Lung (tissue), 12 donors: ENCODE data around the gene ANTXRL. TPM values are rescaled to one million over a fixed set of nuclear protein-coding genes. Genes with fewer than 3 reads are reported as not detected.
"Not testable (repeated sequence)": the region's sequence is repeated elsewhere in the genome, so short reads cannot be mapped to it uniquely, and the experiment has no call there.

Source experiments
- ATAC-seq: fragments of 200-7000 bp; cut with Tn5 transposase; one replicate; pipeline ENCODE4 v1.9.1; 2020; ENCODE audit warnings: moderate number of reproducible peaks; ENCODE audit not compliant: insufficient read depth, low FRiP score
- DNase-seq, 3 donors: peaks; one replicate each; pipeline ENCODE4 v3.0.0-alpha.2; 2013 to 2017
- H3K27ac ChIP-seq, 2 donors: one replicate each; pipeline ENCODE4 v1.5.1; 2013; ENCODE audit warnings: mild to moderate bottlenecking in 2 of 2, moderate library complexity in 2 of 2, control low read depth in 1 of 2, inconsistent platforms in 1 of 2, low read depth in 1 of 2, low read length in 1 of 2
- H3K27me3 ChIP-seq, 3 donors: one replicate each; pipeline ENCODE4 v1.5.1; 2013; ENCODE audit warnings: low read length in 2 of 3; ENCODE audit not compliant: control insufficient read depth in 3 of 3, insufficient read depth in 3 of 3
- H3K36me3 ChIP-seq, 4 donors: one replicate each; pipeline ENCODE4 v1.5.1; 2013; ENCODE audit warnings: low read length in 4 of 4, mild to moderate bottlenecking in 1 of 4, moderate library complexity in 1 of 4; ENCODE audit not compliant: control insufficient read depth in 4 of 4, insufficient read depth in 4 of 4
- H3K4me1 ChIP-seq, 5 donors: one replicate each; pipeline ENCODE4 v1.5.1; 2013; ENCODE audit warnings: low read length in 5 of 5, mild to moderate bottlenecking in 2 of 5, moderate library complexity in 1 of 5; ENCODE audit not compliant: control insufficient read depth in 5 of 5, insufficient read depth in 5 of 5
- H3K4me3 ChIP-seq: one replicate; pipeline ENCODE4 v1.5.1; 2013; ENCODE audit warnings: mild to moderate bottlenecking, control low read depth, moderate library complexity
- H3K9ac ChIP-seq, 2 donors: one replicate each; pipeline ENCODE4 v1.5.1; 2013; ENCODE audit warnings: low read length in 2 of 2, control low read depth in 1 of 2; ENCODE audit not compliant: insufficient read depth in 1 of 2
- H3K9me3 ChIP-seq, 4 donors: one replicate each; pipeline ENCODE4 v1.5.1; 2013; ENCODE audit warnings: low read length in 3 of 4, mild to moderate bottlenecking in 1 of 4, moderate library complexity in 1 of 4; ENCODE audit not compliant: control insufficient read depth in 4 of 4, insufficient read depth in 3 of 4
- CTCF ChIP-seq: IDR thresholded peaks from 2 replicates; pipeline ENCODE4 v1.5.1; 2012; ENCODE audit warnings: mild to moderate bottlenecking; ENCODE audit errors: control extremely low read depth, extremely low read depth
- WGBS, 2 donors: extraction: QIAGEN DNeasy Blood & Tissue Kit; methylation state at CpG; one replicate each; pipeline ENCODE4 v1.1.7; 2013; 5-methylcytosine and 5-hydroxymethylcytosine counted together
- polyA plus RNA-seq, 2 donors: library from polyadenylated mRNA; stranded (reverse); fragments of 200-250 nt; gene quantifications; one replicate each; pipeline ENCODE4 v1.2.1, GENCODE V29; 2013
- total RNA-seq, 2 donors: library from RNA; depleted of rRNA in 1 of 2; stranded (reverse); fragments of >200 nt in 1 of 2; gene quantifications; one replicate each; pipeline ENCODE4 v1.2.1, GENCODE V29; 2014 to 2021
- donor health status: control.
- donor health status: control.
- donor health status: Bipolar disorder and iron deficiency.
- donor health status: healthy.
- donor health status: DM: yes; HTN: yes; CAD: no.

The ANTXRL gene
- total and polyA plus RNA-seq, 4 donors = not detected

- 90 to 94% methylated on average over 8 of the region's 8 CpGs for WGBS, 2 donors
- no peaks in the 10 kb centered on the region for H3K36me3 ChIP-seq
- H3K4me1 ChIP-seq = peaks cover 0 to 6% (median 3%) of the 10 kb centered on the region in 5 donors
- H3K9me3 ChIP-seq = peaks cover 0 to 2% (median 0%) of the 10 kb centered on the region in 4 donors
- H3K4me3 ChIP-seq = no peak overlapping the region
- no peak for DNase-seq
- peaks cover 0 to 4% (median 0%) of the 10 kb centered on the region in 3 donors for H3K27me3 ChIP-seq
- no peak for ATAC-seq
- TF ChIP-seq CTCF = no peak
- H3K27ac ChIP-seq = no peak overlapping the region
- H3K9ac ChIP-seq = no peak overlapping the region
These were observed 7.9 kb downstream of the ANTXRL start for GRCh38 chr10:46294641-46295220.

GRCh38 chr10:46295350-46296010 lies 8.7 kb downstream of the ANTXRL start:
- not testable (repeated sequence) for H3K4me1 ChIP-seq, ATAC-seq, H3K9ac ChIP-seq, H3K27me3 ChIP-seq, H3K4me3 ChIP-seq, H3K27ac ChIP-seq, H3K36me3 ChIP-seq, H3K9me3 ChIP-seq
- 62 to 86% methylated on average over 3 of the region's 3 CpGs for WGBS, 2 donors
- DNase-seq = peak in 1 of 3 donors; percentile 8

GRCh38 chr10:46296086-46296485 lies 9.3 kb downstream of the ANTXRL start:
- H3K9me3 ChIP-seq = not testable (repeated sequence)

GRCh38 chr10:46296641-46297141 lies 9.9 kb downstream of the ANTXRL start:
- DNase-seq (peak in 1 of 3 donors; percentile 10), ATAC-seq (no peak)
- no peaks in the 10 kb centered on the region for H3K36me3 ChIP-seq
- WGBS, 2 donors = 67 to 72% methylated on average over 5 of the region's 5 CpGs
- peaks cover 0 to 2% (median 0%) of the 10 kb centered on the region in 4 donors for H3K9me3 ChIP-seq
- peaks cover 0 to 7% (median 3%) of the 10 kb centered on the region in 5 donors for H3K4me1 ChIP-seq
- no peak overlapping the region for H3K4me3 ChIP-seq
- peaks cover 0 to 4% (median 0%) of the 10 kb centered on the region in 3 donors for H3K27me3 ChIP-seq
- H3K9ac ChIP-seq = no peak overlapping the region
- no peak for TF ChIP-seq CTCF
- no peak overlapping the region for H3K27ac ChIP-seq

More at GRCh38 chr10:46296086-46296485, 9.3 kb downstream of the ANTXRL start:
- not testable (repeated sequence) for H3K27ac ChIP-seq, H3K4me3 ChIP-seq, H3K27me3 ChIP-seq, H3K36me3 ChIP-seq, H3K9ac ChIP-seq, H3K4me1 ChIP-seq, DNase-seq, ATAC-seq
- WGBS, 2 donors = 69 to 77% methylated on average over 4 of the region's 4 CpGs
